Osteocyte (in vitro differentiated cells): ENCODE measurements around the gene EIF2A. TPM values are rescaled to one million over a fixed set of nuclear protein-coding genes. Genes with fewer than 3 reads are reported as not detected.

Experiments
- DNase-seq: peaks from one replicate; pipeline ENCODE4 v3.0.0; 2021; ENCODE audit warnings: mixed read lengths; ENCODE audit not compliant: unreplicated experiment; ENCODE audit errors: extremely low spot score
- H3K27ac Mint-ChIP-seq: one replicate; pipeline ENCODE4 v1.8.0; 2021; ENCODE audit warnings: mild to moderate bottlenecking, mixed read lengths; ENCODE audit not compliant: unreplicated experiment
- H3K27me3 Mint-ChIP-seq: one replicate; pipeline ENCODE4 v1.8.0; 2021; ENCODE audit warnings: mixed read lengths; ENCODE audit not compliant: unreplicated experiment
- H3K36me3 Mint-ChIP-seq: one replicate; pipeline ENCODE4 v1.8.0; 2021; ENCODE audit warnings: mixed read lengths; ENCODE audit not compliant: unreplicated experiment
- H3K4me1 Mint-ChIP-seq: one replicate; pipeline ENCODE4 v1.8.0; 2021; ENCODE audit warnings: mixed read lengths; ENCODE audit not compliant: unreplicated experiment
- H3K4me3 Mint-ChIP-seq: one replicate; pipeline ENCODE4 v1.8.0; 2021; ENCODE audit warnings: mild to moderate bottlenecking, moderate library complexity, mixed read lengths; ENCODE audit not compliant: unreplicated experiment
- H3K9me3 Mint-ChIP-seq: one replicate; pipeline ENCODE4 v1.8.0; 2021; ENCODE audit warnings: mixed read lengths; ENCODE audit not compliant: unreplicated experiment
- total RNA-seq: library from RNA; stranded (reverse); gene quantifications from 2 replicates; pipeline ENCODE4 v1.2.1, GENCODE V29; 2021
- TF ChIP-seq, protein P1 (sequence below): fragments of 200-600 bp; sonication (generic); IDR thresholded peaks from 2 replicates; pipeline ENCODE4 v1.5.0; 2021; ENCODE audit warnings: antibody characterized with exemption, mild to moderate bottlenecking, moderate library complexity

The EIF2A gene
- total RNA-seq, 1 donor from 2014 or later = 66.5 TPM

DNA sequence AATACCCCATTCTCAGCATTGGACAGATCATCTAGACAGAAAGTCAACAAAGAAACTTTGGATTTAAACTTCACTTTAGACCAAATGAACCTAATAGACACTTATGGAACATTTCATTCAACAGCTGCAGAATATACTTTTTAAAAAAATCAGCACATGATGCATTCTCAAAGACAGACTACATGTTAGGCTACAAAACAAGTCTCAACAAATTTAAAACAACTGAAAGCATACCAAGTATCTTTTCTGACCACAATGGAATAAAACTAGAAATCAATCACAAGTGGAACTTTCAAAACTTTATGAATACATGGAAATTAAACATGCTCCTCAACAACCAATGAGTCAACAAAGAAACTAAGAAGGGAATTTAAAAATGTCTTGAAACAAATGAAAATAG is 38.2 kb upstream of the EIF2A start:
- no peak for DNase-seq
- Mint-ChIP-seq H3K4me1 (peaks cover 2% of the 10 kb centered on the region), H3K4me3 (no peak overlapping the region), H3K9me3 (peaks cover 4% of the 10 kb centered on the region), H3K27me3 (no peaks in the 10 kb centered on the region), H3K27ac (no peak overlapping the region), H3K36me3 (no peaks in the 10 kb centered on the region)
- TF ChIP-seq, protein P1, sequence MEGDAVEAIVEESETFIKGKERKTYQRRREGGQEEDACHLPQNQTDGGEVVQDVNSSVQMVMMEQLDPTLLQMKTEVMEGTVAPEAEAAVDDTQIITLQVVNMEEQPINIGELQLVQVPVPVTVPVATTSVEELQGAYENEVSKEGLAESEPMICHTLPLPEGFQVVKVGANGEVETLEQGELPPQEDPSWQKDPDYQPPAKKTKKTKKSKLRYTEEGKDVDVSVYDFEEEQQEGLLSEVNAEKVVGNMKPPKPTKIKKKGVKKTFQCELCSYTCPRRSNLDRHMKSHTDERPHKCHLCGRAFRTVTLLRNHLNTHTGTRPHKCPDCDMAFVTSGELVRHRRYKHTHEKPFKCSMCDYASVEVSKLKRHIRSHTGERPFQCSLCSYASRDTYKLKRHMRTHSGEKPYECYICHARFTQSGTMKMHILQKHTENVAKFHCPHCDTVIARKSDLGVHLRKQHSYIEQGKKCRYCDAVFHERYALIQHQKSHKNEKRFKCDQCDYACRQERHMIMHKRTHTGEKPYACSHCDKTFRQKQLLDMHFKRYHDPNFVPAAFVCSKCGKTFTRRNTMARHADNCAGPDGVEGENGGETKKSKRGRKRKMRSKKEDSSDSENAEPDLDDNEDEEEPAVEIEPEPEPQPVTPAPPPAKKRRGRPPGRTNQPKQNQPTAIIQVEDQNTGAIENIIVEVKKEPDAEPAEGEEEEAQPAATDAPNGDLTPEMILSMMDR = no peak

DNA sequence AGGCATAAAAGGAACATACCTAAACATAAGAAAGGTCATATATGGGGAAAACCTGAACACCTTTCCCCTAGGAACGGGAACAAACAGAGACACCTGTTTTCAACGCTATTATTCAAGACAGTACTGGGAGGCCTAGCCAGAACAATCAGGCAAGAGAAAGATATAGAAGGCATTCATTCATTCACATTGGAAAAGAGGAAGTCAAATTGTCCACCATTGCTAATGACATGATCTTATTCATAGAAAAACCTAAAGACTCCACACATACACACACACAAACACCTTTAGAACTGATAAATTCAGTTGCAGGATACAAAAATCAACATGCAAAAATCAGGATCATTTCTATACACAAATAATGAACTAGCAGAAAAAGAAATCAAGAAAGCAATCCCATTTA is 36.8 kb upstream of the EIF2A start:
- DNase-seq = no peak
- no peak overlapping the region for H3K4me3 Mint-ChIP-seq
- H3K4me1 Mint-ChIP-seq = peaks cover 2% of the 10 kb centered on the region
- TF ChIP-seq, protein P1 = no peak
- no peaks in the 10 kb centered on the region for H3K36me3 Mint-ChIP-seq
- no peak overlapping the region for H3K27ac Mint-ChIP-seq
- H3K9me3 Mint-ChIP-seq = peaks cover 4% of the 10 kb centered on the region
- no peaks in the 10 kb centered on the region for H3K27me3 Mint-ChIP-seq

DNA sequence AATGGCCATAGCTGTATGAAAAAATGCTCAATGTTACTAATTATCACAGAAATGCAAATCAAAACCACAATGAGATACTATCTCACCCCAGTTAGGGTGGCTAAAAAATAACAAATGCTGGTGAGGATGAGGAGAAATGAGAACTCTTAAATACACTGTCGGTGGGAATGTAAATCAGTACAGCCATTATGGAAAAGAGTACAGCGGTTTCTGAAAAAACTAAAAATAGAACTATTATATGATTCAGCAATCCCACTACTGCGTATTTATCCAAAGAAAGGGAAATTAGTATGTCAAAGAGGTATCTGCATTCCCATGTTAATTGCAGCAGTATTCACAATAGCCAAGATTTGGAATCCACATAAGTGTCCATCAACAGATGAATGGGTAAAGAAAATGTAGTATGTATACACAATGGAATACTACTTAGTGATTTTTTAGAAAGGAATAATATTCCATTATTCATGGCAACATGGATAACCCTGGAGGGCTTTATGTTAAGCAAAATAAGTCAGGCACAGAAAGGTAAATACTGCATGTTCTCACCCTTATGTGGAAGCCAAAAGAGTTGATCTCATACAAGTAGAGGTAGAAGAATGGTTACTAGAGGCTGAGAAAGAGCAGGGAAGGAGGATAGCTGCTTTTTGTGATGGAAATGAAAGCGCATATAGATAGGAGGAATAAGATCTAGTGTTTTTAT is 35.3 kb upstream of the EIF2A start:
- Mint-ChIP-seq H3K36me3 (no peaks in the 10 kb centered on the region), H3K9me3 (peaks cover 10% of the 10 kb centered on the region), H3K27me3 (no peaks in the 10 kb centered on the region), H3K27ac (no peak overlapping the region), H3K4me3 (no peak overlapping the region), H3K4me1 (peaks cover 2% of the 10 kb centered on the region)
- DNase-seq = no peak
- TF ChIP-seq, protein P1 = no peak

DNA sequence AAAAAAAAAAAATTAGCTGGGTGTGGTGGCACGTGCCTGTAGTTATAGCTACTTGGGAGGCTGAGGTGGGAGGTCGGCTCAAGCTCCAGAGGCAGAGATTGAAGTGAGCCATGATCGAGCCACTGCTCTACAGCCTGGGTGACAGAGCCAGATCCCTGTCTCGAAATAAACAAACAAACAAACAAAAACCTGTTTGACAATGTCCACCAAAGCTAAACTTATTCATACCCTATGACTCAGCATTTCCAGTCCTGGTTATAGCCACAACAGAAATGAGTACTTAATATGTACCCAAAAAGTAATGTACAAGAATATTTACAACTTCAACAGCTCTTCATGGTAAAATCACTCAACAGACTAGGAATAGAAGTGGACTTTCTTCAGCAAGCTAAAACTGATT is 31.4 kb upstream of the EIF2A start:
- no peak for DNase-seq

DNA sequence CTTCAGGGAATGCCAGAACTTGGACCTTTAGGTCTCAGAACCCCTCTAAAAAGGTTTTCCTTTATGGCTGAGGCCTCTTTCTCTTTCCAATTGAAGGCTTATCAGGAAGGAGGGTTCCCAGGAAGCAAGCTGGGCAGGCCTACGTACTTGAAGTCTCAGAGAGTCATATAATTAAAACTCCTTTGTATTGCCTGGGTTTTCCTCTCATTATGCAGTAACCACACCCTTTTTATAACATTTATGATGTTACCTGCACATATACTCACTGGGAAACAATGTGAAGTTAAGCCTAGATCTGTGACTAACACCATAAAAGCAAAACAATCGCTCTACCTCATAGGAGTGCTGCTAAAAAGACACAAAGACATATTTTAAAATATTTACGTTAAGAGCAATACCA is 27.6 kb upstream of the EIF2A start:
- Mint-ChIP-seq H3K27me3 (no peaks in the 10 kb centered on the region), H3K4me1 (no peaks in the 10 kb centered on the region)

More for the DNA sequence above, 31.4 kb upstream of the EIF2A start:
- H3K9me3 Mint-ChIP-seq = peaks cover 15% of the 10 kb centered on the region
- H3K36me3 Mint-ChIP-seq = no peaks in the 10 kb centered on the region
- TF ChIP-seq, protein P1 = no peak
- H3K27ac Mint-ChIP-seq = no peak overlapping the region
- no peak overlapping the region for H3K4me3 Mint-ChIP-seq
- peaks cover 2% of the 10 kb centered on the region for H3K4me1 Mint-ChIP-seq
- H3K27me3 Mint-ChIP-seq = no peaks in the 10 kb centered on the region

More for the DNA sequence above, 27.6 kb upstream of the EIF2A start:
- peaks cover 15% of the 10 kb centered on the region for H3K9me3 Mint-ChIP-seq
- H3K36me3 Mint-ChIP-seq = no peaks in the 10 kb centered on the region
- DNase-seq = no peak
- H3K27ac Mint-ChIP-seq = no peak overlapping the region
- TF ChIP-seq, protein P1 = no peak
- no peak overlapping the region for H3K4me3 Mint-ChIP-seq
